Calu3 (cell line): ENCODE results near the gene GALR1. TPM values are rescaled to one million over a fixed set of nuclear protein-coding genes. Genes with fewer than 3 reads are reported as not detected.
"Not testable (repeated sequence)": the region's sequence is repeated elsewhere in the genome, so short reads cannot be mapped to it uniquely, and the experiment has no call there.

ENCODE experiments used
- BruUV-seq: library from RNA; stranded (reverse); fragments of 400-500 nt; replicated peaks from 2 replicates; lab custom pipeline; 2021; lab: Mats Ljungman, UMichigan
- CTCF ChIA-PET: fragments of 300-600 bp; sonication (Branson Sonifier 250); formaldehyde crosslinking; loops from one replicate; lab custom pipeline; 2022; ENCODE audit warnings: antibody characterized with exemption; lab: Charles Lee
- DNase-seq: peaks from one replicate; pipeline ENCODE4 v3.0.0; 2022
- H3K27ac Mint-ChIP-seq: one replicate; pipeline ENCODE4 v1.8.0; 2022; ENCODE audit warnings: mixed read lengths; ENCODE audit not compliant: unreplicated experiment
- H3K27me3 Mint-ChIP-seq: one replicate; pipeline ENCODE4 v1.8.0; 2022; ENCODE audit warnings: mixed read lengths; ENCODE audit not compliant: unreplicated experiment
- H3K36me3 Mint-ChIP-seq: one replicate; pipeline ENCODE4 v1.8.0; 2022; ENCODE audit warnings: mild to moderate bottlenecking, moderate library complexity, mixed read lengths; ENCODE audit not compliant: insufficient read depth, unreplicated experiment
- H3K4me1 Mint-ChIP-seq: one replicate; pipeline ENCODE4 v1.8.0; 2022; ENCODE audit warnings: mild to moderate bottlenecking, low read depth, mixed read lengths; ENCODE audit not compliant: unreplicated experiment
- H3K4me3 Mint-ChIP-seq: one replicate; pipeline ENCODE4 v1.8.0; 2022; ENCODE audit warnings: mild to moderate bottlenecking, low read depth, moderate library complexity, mixed read lengths; ENCODE audit not compliant: unreplicated experiment
- H3K9me3 Mint-ChIP-seq: one replicate; pipeline ENCODE4 v1.8.0; 2022; ENCODE audit warnings: low read depth, mixed read lengths; ENCODE audit not compliant: unreplicated experiment
- CTCF ChIP-seq: fragments of 200-600 bp; IDR thresholded peaks from one replicate; pipeline ENCODE4 v1.8.0; 2022; ENCODE audit warnings: antibody characterized with exemption; ENCODE audit not compliant: unreplicated experiment
- intact Hi-C: fragments of 100-400 bp; cut with micrococcal nuclease; formaldehyde crosslinking; loops from one replicate; pipeline ENCODE4 v1.10.0; 2022; ENCODE audit not compliant: unreplicated experiment
- total RNA-seq: library from RNA; stranded (reverse); gene quantifications from 2 replicates; pipeline ENCODE4 v1.2.3, GENCODE V29; 2022

GALR1 gene
- total RNA-seq, 1 experiment from 2014 or later: not detected

DNA sequence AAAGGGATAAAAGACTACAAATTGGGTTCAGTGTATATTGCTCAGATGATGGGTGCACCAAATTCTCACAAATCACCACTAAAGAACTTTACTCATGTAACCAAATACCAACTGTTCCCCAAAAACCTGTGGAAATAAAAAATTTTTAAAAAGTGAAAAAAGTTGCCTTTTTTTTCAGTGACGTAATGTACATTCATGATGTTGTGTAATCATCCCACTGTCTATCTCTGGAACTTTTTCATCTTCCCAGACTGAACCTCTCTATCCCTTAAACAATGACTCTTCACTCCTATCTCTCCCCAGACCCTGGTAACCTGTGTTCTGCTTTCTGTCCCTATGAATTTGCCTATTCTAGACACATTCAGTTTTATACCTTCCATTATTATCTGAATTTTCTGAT, 19.0 kb upstream of the GALR1 start:
- H3K9me3 Mint-ChIP-seq: peaks cover 5% of the 10 kb centered on the region
- TF ChIP-seq CTCF: no peak
- H3K27ac Mint-ChIP-seq: no peak overlapping the region
- H3K4me1 Mint-ChIP-seq: no peaks in the 10 kb centered on the region
- no TSS peak for BruUV-seq
- H3K27me3 Mint-ChIP-seq: peaks cover 77% of the 10 kb centered on the region
- intact Hi-C loops: no loop called here
- H3K4me3 Mint-ChIP-seq: no peak overlapping the region
- CTCF ChIA-PET: no interaction called here
- no peak for DNase-seq
- H3K36me3 Mint-ChIP-seq: no peaks in the 10 kb centered on the region

DNA sequence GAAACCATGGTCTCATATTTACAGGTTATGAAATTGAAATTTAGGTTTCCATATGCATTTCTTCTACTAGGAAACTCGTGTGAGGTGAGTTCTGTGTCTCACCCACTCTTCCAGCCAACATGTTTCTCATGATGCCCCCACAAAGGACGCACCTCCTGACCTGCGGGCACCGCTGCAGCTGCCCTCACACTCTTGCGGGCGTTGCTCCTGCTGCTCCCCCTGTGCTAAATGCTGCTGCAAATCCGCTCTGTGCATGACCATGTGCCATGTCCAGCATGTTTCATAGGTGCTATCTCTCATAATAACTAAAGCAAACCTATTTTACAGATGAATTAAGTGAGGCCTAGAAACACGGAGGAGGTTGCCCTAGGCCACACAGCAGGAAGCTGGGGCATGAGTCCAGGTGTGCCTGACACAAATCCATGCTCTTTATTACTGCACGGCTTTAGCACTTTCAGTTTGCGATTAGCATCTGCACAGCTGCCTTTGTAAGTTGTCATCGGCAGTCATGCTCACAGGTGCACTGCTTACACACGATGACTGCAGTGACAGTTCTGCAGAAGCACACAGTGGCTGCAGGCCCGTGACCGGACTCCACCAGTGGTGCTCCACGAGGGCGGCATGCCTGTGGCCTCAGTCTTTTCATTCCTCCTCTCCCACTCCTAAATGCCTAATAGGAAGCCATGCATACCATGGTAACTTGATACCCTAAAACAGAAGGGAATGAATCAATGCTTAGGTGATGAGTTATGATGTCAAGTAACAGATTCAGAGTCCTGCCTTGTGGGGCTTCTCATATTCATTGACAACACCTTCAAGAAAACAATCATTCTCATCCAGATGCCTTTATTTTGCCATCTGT, 14.9 kb upstream of the GALR1 start:
- TF ChIP-seq CTCF: no peak
- DNase-seq: no peak
- CTCF ChIA-PET: interaction anchor here (1.1 kb wide), 1 partner anchor 12 kb away, joined by 3 read pairs; no protein-coding TSS in a partner anchor
- intact Hi-C loops: no loop called here
- Mint-ChIP-seq H3K36me3 (no peaks in the 10 kb centered on the region), H3K27ac (no peak overlapping the region), H3K9me3 (peaks cover 9% of the 10 kb centered on the region), H3K27me3 (peaks cover 80% of the 10 kb centered on the region), H3K4me3 (no peak overlapping the region), H3K4me1 (no peaks in the 10 kb centered on the region)
- no TSS peak for BruUV-seq

DNA sequence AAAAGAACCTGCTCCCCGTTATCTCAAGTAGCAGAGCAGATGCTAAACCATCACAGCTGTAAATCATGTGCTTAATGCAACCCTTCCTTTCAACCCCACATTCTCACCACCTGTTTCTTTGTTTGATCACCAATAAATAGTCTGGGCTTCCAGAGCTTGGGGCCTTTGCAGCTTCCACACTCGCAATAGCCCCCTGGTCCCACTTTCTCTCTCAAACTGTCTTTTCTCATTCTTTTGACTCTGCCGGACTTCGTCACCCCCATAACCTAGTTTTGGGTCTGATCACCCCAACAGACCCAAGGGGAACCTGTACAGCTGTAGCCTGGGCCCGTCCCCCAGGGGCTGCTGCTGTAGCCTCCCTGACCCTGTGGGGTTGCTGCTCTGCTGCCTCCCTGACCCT, 10.4 kb upstream of the GALR1 start:
- DNase-seq, H3K4me3 Mint-ChIP-seq, H3K27ac Mint-ChIP-seq, H3K4me1 Mint-ChIP-seq, intact Hi-C loops, H3K9me3 Mint-ChIP-seq, H3K36me3 Mint-ChIP-seq, BruUV-seq: not testable (repeated sequence)
- peaks cover 56% of the 10 kb centered on the region for H3K27me3 Mint-ChIP-seq
- CTCF ChIA-PET: interaction anchor here (0.6 kb wide), 1 partner anchor 496 kb away, joined by 5 read pairs; no protein-coding TSS in a partner anchor

- no peak for TF ChIP-seq CTCF
- intact Hi-C loops: no loop called here
- BruUV-seq: no TSS peak
- no peak overlapping the region for H3K27ac Mint-ChIP-seq
- CTCF ChIA-PET: interaction anchor here (1.0 kb wide), 1 partner anchor 182 kb away, joined by 4 read pairs; no protein-coding TSS in a partner anchor
- no peak for DNase-seq
- H3K36me3 Mint-ChIP-seq: no peaks in the 10 kb centered on the region
- no peaks in the 10 kb centered on the region for H3K4me1 Mint-ChIP-seq
- peaks cover 59% of the 10 kb centered on the region for H3K27me3 Mint-ChIP-seq
- peak overlapping the region; percentile 54 for H3K4me3 Mint-ChIP-seq
- peaks cover 16% of the 10 kb centered on the region for H3K9me3 Mint-ChIP-seq
Measured at GRCh38 chr18:77248873-77249568, 627 bp upstream of the GALR1 start.
